ENCODE data around the gene POLR3K. TPM values are rescaled to one million over a fixed set of nuclear protein-coding genes. Genes with fewer than 3 reads are reported as not detected.
A peak's percentile ranks its signal among the peaks of the same experiment; 100 is the strongest.

The POLR3K gene
- total RNA-seq, 2 donors from 2014 or later: 8.5 to 23.6 TPM

DNA sequence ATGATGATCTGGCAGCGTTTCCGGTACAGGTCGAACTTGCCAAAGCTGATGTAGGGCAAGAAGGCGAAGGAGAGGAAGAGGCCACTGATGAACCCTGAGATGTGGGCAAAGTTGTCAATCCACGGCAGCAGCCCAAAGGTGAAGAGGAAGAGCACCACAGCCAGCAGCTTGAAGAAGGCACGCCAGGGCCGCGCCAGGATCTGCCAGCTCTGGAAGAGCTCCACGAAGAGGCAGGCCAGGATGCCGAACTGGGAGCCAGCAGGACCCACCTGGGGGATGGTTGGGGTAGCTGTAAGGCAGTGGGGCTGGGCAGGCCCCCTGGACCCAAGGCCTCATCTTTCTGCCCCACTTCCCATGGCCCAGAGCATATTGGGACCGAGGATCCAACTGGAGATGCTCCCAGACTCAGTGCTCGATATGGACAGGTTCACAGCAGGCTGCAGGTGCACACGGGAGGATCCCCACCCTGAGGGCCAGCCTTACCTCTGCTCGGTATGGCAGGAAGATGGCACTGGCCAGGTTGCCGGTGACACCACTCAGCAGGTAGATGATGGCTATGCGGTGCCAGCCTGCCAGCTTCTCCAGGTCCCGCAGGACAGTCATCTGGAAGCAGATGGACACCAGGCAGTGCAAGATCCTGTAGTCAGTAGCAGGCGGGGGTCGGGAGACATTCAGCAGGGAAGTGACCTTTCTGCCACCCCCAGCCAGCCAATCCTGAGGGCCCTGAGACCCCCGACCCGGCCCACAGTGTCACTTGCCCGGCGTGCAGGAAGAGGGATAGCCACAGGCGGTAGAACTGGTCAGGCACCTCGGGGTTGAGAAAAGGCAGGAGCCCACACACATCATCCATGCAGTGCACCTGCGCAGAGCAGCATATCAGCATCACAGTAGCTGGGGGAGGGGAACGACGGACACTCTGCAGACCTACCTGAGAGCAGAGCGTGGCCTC is 5.4 kb upstream of the POLR3K start:
- TF ChIP-seq CTCF (IDR thresholded peaks at IDR 0.05): no peak
- Histone ChIP-seq H3K36me3 (no peaks in the 10 kb centered on the region), H3K27ac (no peak overlapping the region), H3K27me3 (no peaks in the 10 kb centered on the region), H3K9me3 (no peaks in the 10 kb centered on the region), H3K4me1 (no peaks in the 10 kb centered on the region), H3K4me3 (no peak overlapping the region), H3K9ac (ENCODE audit: low read depth in 2 of 2, low read length in 2 of 2) (no peak overlapping the region)
- intact Hi-C loops (cut with DNase I): no loop called here
- no peak for DNase-seq

- DNase-seq: no peak
- no peaks in the 10 kb centered on the region for H3K9me3 ChIP-seq
- no peak overlapping the region for H3K27ac ChIP-seq
- TF ChIP-seq CTCF (IDR thresholded peaks at IDR 0.05): no peak
- H3K4me1 ChIP-seq: no peaks in the 10 kb centered on the region
- H3K27me3 ChIP-seq: no peaks in the 10 kb centered on the region
- H3K36me3 ChIP-seq: no peaks in the 10 kb centered on the region
- no peak overlapping the region for H3K4me3 ChIP-seq
- intact Hi-C loops (cut with DNase I): no loop called here
- H3K9ac ChIP-seq (ENCODE audit: low read depth in 2 of 2, low read length in 2 of 2): no peak overlapping the region
Observed at GRCh38 chr16:57711-58110, 4.3 kb upstream of the POLR3K start.

- no peak for DNase-seq
- Histone ChIP-seq H3K9ac (ENCODE audit: low read depth in 2 of 2, low read length in 2 of 2) (no peak overlapping the region), H3K36me3 (no peaks in the 10 kb centered on the region)
Observed at GRCh38 chr16:56231-56927, 3.0 kb upstream of the POLR3K start.

GRCh38 chr16:55571-56136 is 2.2 kb upstream of the POLR3K start:
- H3K27me3 ChIP-seq: no peaks in the 10 kb centered on the region
- intact Hi-C loops (cut with DNase I): no loop called here
- H3K4me1 ChIP-seq: no peaks in the 10 kb centered on the region
- H3K27ac ChIP-seq: no peak overlapping the region
- no peak overlapping the region for H3K9ac ChIP-seq (ENCODE audit: low read depth in 2 of 2, low read length in 2 of 2)
- H3K9me3 ChIP-seq: no peaks in the 10 kb centered on the region
- DNase-seq: no peak
- no peak for TF ChIP-seq CTCF (IDR thresholded peaks at IDR 0.05)
- H3K4me3 ChIP-seq: no peak overlapping the region
- H3K36me3 ChIP-seq: no peaks in the 10 kb centered on the region

More at GRCh38 chr16:56231-56927, 3.0 kb upstream of the POLR3K start:
- intact Hi-C loops (cut with DNase I): no loop called here
- Histone ChIP-seq H3K27ac (no peak overlapping the region), H3K4me1 (no peaks in the 10 kb centered on the region), H3K27me3 (no peaks in the 10 kb centered on the region), H3K9me3 (no peaks in the 10 kb centered on the region), H3K4me3 (no peak overlapping the region)
- no peak for TF ChIP-seq CTCF (IDR thresholded peaks at IDR 0.05)

GRCh38 chr16:54237-54581 is 801 bp upstream of the POLR3K start:
- H3K9me3 ChIP-seq: no peaks in the 10 kb centered on the region
- H3K27ac ChIP-seq: peak overlapping the region; percentile 44
- peak overlapping the region; percentile 75 to 81 for H3K9ac ChIP-seq (ENCODE audit: low read depth in 2 of 2, low read length in 2 of 2)
- TF ChIP-seq CTCF (IDR thresholded peaks at IDR 0.05): no peak
- H3K36me3 ChIP-seq: no peaks in the 10 kb centered on the region
- intact Hi-C loops (cut with DNase I): no loop called here
- no peaks in the 10 kb centered on the region for H3K4me1 ChIP-seq
- DNase-seq: no peak
- no peaks in the 10 kb centered on the region for H3K27me3 ChIP-seq
- H3K4me3 ChIP-seq: peak overlapping the region; percentile 92
